Choroid plexus epithelial cell (primary cell): Measurements from ENCODE around the gene MRPL41.

Experiments used
- DNase-seq: peaks from one replicate; pipeline ENCODE4 v3.0.0-alpha.2; 2010; ENCODE audit warnings: low read depth
- H3K4me3 ChIP-seq: 2 replicates; pipeline ENCODE4 v1.5.1; 2011; ENCODE audit warnings: low read depth, mild to moderate bottlenecking, control low read depth, low read length, moderate library complexity
- TF ChIP-seq, protein P1 (sequence below): conservative IDR thresholded peaks from 2 replicates; pipeline ENCODE4 v1.5.1; 2011; ENCODE audit warnings: low read depth, mild to moderate bottlenecking, control low read depth, inconsistent platforms, low read length, moderate library complexity

MRPL41 gene

DNA sequence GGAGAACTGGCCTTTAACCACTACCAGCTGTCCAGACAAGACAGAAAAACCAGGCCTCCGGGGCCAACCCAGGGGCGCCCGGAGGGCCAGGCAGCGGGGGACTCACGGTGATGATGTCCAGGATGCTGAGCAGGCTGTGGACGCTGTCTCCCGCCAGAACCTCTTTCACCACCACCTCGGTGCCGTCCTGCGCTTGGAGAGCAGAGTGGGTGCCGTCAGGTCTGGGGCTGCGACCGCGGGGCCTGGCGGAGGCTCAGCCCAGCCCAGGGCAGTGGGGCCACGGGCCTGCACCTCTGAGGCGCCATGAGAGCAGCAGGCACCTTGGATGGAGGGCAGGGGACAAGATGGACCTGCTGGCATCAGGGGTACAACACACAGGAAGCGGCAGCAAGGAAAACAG, 11.1 kb upstream of the MRPL41 start:
- H3K4me3 ChIP-seq, result no peak overlapping the region
- DNase-seq, result no peak
- TF ChIP-seq, protein P1, sequence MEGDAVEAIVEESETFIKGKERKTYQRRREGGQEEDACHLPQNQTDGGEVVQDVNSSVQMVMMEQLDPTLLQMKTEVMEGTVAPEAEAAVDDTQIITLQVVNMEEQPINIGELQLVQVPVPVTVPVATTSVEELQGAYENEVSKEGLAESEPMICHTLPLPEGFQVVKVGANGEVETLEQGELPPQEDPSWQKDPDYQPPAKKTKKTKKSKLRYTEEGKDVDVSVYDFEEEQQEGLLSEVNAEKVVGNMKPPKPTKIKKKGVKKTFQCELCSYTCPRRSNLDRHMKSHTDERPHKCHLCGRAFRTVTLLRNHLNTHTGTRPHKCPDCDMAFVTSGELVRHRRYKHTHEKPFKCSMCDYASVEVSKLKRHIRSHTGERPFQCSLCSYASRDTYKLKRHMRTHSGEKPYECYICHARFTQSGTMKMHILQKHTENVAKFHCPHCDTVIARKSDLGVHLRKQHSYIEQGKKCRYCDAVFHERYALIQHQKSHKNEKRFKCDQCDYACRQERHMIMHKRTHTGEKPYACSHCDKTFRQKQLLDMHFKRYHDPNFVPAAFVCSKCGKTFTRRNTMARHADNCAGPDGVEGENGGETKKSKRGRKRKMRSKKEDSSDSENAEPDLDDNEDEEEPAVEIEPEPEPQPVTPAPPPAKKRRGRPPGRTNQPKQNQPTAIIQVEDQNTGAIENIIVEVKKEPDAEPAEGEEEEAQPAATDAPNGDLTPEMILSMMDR, result no peak

GRCh38 chr9:137542486-137542885, 9.2 kb upstream of the MRPL41 start:
- DNase-seq, result no peak
- TF ChIP-seq, protein P1, result no peak
- H3K4me3 ChIP-seq, result no peak overlapping the region

GRCh38 chr9:137543237-137543963, 8.3 kb upstream of the MRPL41 start:
- no peak for DNase-seq
- H3K4me3 ChIP-seq, result no peak overlapping the region
- TF ChIP-seq, protein P1, result no peak

DNA sequence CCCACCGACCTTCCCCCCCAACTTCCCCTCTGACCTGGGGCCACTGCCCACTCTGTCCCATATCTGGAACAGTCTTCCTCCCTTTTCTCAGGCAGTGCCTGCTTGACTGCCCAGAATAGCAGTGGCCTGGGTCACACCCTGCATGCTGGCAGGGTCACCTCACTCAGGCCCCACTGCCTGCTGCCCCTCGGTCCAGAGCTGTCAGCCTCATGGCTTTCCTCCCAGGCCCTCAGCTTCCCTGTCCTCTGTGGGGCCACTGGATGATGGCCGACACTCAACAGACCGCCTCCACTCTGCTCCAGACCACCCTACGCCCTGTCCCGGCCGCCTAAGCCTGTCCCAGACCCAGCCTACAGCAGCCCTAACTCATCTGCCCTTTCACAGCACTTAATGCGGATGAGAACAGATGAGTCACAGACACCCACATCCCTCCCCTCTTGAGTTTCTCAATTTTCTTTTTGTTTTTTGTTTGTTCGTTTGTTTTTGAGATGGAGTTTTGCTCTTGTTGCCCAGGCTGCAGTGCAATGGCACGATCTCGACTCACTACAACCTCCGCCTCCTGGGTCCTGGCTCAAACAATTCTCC, 7.4 kb upstream of the MRPL41 start:
- TF ChIP-seq, protein P1, result no peak
- no peak overlapping the region for H3K4me3 ChIP-seq
- peak; percentile 62 for DNase-seq

- peak; percentile 73 for DNase-seq
- TF ChIP-seq, protein P1, result no peak
- H3K4me3 ChIP-seq, result no peak overlapping the region
Measured at GRCh38 chr9:137545123-137545522, 6.6 kb upstream of the MRPL41 start.

- DNase-seq, result no peak
- no peak overlapping the region for H3K4me3 ChIP-seq
- TF ChIP-seq, protein P1, result no peak
Measured at GRCh38 chr9:137547687-137548543, 3.8 kb upstream of the MRPL41 start.
